ENCODE measurements around the gene HYCC2.
"Not testable (repeated sequence)": the region's sequence is repeated elsewhere in the genome, so short reads cannot be mapped to it uniquely, and the experiment has no call there.

HYCC2 gene

DNA sequence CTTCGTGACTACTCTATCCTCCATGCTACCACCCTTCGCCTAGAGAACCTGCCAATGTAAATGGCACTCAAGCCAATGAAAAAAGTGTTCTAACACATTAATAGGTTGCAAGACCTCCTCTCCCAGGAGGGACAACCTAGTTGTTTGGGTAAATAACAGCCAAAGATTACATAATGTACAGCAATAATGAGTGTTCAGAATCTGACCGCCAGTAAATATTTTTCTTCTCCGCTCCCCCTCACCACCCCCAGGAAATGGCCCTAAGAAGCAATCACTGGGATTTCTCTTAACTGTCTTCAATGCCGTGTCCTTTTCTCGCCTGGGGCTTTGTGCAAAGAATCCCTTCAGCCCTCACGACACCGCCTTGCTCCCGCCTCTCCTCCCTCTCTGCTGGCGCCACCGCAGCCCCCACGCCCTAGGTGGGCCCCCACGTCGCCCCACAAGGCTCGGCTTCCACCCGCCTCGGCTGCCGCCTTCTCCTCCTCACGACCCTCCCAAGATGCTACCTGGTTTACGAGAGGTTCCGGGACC lies 458 bp downstream of the HYCC2 start:
- DNase-seq, result no peak

DNA sequence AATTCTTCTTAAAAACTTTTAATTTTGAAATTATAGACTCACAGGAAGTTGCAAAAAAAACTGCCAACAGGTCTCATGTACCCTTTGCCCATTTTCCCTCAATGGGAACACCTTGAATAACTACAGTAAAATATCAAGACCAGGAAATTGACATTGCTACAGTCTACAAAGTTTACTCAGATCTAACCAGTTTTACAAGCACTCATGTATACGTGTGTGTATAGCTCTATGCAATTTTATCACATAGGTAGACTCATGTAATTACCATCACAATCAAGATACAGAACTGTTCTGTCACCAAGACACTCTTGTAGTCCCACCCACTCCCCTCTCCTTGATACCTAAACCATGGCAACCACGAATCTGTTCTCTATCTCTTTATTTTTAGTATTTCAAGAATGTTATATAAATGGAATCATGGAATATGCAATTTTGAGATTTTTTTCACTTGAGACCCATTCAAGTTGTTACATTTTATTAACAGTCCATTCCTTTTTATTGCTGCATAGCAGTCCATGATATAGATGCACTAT lies 6.6 kb downstream of the HYCC2 start:
- no peak for DNase-seq

DNA sequence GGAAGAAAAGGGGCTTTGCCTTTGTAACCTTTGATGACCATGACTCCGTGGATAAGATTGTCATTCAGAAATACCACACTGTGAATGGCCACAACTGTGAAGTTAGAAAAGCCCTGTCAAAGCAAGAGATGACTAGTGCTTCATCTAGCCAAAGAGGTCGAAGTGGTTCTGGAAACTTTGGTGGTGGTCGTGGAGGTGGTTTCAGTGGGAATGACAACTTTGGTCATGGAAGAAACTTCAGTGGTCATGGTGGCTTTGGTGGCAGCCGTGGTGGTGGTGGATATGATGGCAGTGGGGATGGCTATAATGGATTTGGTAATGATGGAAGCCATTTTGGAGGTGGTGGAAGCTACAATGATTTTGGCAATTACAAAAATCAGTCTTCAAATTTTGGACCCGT lies 8.0 kb downstream of the HYCC2 start:
- not testable (repeated sequence) for DNase-seq

DNA sequence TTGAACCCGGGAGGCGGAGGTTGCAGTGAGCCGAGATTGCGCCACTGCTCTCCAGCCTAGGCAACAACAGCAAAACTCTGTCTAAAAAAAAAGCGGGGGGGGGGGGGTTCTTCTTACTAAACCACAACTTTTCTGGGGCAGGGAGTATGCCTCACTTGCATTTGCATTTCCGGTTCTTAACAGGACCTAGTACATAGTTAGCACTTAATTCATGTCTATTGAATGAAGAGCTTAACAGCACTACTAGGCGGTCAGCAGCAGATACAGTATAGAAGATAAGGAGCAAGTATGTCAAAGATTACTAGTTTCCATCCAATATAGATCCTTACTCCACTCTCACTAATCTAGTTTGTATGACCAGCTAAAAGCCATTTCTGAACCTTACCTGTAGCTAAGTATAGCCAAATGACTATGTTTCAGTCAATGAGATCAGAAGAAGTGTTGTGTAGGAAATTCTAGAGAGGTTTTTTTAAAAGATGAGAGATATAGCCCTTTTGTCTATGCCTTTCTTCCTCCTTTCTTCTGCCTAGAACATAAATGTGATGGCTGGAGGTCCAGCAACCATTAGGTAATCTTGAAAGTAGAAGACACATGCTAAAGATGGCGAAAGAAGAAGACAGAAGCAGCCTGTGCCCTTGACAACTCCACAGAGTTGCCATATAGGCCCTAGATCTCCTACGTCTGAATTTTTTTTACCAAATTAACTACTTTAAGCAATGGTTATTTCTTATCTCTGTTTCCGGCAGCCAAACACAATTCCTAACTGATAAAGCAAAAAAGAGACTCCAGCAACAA lies 11.3 kb downstream of the HYCC2 start:
- no peak for DNase-seq

DNA sequence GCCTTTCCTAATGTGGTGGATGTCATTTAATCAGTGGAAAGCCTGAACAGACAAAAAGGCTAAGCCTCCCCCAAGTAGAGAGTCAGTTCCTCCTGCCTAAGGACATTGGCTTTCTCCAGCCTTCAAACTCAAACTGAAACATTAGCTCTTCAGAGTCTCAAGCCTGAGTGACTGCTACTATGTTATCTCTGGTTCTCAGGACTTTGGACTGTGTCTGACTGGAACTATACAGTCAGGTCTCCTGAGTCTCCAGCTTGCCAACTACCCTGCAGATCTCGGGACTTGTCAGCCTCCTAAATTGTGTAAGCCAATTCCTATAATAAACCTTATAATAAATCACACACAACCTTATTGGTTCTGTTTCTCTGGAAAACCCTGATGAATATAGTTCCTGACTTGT lies 12.6 kb downstream of the HYCC2 start:
- DNase-seq, result no peak

DNA sequence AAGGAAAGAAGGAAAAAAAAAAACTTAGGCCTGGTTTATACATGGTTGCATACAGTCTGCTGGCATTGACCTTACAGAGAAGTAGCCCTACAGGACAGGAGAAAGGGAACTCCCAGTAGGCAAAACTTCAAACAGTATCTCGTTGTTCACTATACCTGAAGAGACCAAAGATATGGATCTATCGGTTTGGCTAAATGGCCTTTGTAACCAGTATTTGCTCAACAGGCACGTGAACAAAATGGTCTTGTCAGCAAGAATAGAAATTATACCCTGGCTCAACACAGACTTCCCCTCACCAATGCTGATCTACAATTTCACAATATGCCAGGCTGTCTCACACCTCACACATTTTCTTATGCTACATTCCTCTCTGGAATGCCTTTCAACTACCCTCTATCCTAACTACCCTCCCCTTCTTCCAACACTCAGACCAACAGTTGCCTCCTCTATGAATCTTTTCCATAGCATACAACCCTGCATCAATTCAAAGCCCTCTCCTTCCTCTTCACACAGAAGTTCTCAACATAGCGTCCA lies 13.7 kb downstream of the HYCC2 start:
- no peak for DNase-seq

DNA sequence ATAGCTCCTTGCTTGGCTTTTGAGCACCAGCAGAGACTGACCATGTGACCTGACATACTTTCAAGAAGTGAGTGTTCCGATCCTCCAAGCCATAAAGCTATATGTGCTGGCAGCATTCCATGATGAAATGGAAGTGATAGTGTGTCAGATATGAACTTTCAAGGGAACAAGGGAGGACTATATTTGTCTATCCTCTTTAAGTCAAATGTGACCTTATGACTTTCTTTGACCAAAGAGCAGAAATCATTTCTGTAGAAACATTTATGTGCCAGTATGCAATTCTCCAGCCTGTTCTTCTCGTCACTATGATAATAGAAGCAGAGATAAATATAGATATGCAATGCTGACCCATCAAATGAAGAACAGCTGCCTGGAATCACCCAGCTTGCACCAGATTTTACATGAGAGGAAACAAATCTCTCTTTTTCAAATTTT lies 14.4 kb downstream of the HYCC2 start:
- no peak for DNase-seq

DNA sequence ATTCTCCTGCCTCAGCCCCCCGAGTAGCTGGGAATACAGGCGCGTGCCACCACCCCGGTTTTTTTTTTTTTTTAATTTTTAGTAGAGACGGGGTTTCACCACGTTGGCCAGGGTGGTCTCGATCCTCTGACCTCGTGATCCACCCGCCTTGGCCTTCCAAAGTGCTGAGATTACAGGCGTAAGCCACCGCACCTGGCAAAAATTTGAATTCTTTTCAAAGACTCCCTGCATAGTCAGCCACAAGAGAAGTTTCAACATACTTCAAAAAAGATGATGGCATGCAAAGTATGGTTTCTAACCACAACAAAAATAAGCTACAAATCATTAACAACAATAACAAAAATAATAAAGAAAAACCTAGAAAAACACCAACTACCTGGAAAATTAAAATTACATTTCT lies 22.0 kb downstream of the HYCC2 start:
- no peak for DNase-seq

DNA sequence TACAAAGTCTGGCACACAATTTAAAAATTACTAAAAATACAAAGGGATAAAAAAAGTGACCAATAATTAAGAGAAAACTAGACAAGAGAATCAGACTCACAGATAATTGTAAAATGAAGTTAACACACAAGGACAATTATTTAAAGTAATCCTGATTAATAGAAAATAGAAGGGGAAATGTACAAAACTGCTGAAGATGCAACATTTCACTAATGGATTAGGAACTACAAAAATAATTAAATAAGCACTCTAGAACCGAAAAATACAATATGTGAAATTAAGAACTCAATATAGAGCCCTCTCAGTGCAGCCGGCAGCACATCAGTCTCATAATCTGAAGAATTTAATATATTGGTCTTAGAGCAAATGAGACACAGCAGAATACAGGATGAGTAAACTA lies 24.6 kb downstream of the HYCC2 start:
- no peak for DNase-seq

DNA sequence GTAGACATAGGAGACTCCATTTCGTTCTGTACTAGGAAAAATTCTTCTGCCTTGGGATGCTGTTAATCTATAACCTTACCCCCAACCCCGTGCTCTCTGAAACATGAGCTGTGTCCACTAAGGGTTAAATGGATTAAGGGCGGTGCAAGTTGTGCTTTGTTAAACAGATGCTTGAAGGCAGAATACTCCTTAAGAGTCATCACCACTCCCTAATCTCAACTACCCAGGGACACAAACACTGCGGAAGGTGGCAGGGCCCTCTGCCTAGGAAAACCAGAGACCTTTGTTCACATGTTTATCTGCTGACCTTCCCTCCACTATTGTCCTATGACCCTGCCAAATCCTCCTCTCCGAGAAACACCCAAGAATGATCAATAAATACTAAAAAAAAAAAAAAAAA lies 28.4 kb downstream of the HYCC2 start:
- not testable (repeated sequence) for DNase-seq

DNA sequence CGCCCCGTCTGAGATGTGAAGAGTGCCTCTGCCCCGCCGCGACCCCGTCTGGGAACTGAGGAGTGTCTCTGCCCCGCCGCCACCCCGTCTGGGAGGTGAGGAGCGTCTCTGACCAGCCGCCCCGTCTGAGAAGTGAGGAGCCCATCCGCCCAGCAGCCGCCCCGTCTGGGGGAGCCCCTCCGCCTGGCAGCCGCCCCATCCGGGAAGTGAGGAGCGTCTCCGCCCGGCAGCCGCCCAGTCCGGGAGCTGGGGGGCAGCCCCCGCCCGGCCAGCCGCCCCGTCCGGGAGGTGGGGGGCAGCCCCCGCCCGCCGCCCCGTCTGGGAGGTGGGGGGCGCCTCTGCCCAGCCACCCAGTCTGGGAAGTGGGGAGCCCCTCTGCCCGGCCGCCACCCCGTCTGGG lies 29.0 kb downstream of the HYCC2 start:
- not testable (repeated sequence) for DNase-seq

DNA sequence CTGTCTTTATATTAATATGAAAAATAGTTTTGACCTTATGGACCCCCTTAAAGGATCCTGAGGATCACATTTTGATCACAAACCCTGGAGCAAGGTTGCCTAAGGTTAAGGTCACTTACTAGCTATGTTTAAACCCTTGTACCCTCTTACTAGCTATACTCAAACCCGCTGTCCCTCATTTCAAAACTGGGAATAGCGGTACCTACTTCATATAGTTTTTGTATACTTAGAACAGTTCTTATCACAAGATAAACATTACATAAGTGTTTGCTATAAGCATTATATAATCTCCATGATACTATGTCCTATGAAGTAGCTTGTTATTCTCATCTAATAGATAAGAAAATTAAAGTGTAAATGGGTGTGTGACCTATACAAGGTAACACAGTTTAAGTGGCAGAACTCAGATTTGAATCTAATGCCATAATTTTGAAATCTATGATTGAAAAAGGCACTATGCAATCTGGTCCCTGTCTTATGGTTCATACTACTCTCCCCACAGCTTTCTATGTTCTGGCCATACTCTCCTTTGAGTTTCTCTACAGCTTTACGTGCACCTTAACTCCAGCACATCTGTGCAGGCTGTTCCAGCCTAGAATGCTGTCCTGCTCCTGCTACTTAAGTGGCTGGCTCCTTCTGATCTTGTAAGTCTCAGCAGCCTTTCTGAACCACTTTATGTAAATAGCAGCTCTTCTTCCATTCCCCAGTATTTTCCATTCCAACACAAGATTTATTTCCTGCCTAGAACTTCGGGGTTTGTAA lies 30.4 kb downstream of the HYCC2 start:
- no peak for DNase-seq

DNA sequence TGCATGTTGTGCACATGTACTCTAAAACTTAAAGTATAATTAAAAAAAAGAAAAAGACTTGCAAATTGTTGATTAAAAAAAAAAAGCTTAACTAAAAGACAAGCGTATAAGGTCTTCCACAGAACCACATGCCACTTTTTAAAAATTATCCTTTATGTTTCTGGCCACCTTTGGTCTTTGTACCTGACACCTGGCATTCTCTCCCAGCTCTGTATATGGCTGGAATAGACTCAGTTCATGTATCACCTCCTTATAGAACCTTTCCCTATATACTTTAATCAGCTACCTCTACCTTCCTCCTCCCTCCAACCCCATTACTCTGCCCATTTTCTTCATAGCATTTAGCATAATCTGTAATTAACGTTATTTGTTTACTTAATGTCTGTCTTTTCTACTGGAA lies 32.6 kb downstream of the HYCC2 start:
- DNase-seq, result no peak

DNA sequence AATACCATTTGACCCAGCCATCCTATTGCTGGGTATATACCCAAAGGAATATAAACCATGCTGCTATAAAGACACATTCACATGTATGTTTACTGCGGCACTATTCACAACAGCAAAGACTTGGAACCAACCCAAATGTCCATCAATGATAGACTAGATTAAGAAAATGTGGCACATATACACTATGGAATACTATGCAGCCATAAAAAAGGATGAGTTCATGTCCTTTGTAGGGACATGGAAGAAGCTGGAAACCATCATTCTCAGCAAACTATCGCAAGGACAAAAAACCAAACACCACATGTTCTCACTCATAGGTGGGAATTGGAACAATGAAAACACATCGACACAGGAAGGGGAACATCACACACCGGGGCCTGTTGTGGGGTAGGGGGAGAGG lies 33.1 kb downstream of the HYCC2 start:
- DNase-seq, result not testable (repeated sequence)

DNA sequence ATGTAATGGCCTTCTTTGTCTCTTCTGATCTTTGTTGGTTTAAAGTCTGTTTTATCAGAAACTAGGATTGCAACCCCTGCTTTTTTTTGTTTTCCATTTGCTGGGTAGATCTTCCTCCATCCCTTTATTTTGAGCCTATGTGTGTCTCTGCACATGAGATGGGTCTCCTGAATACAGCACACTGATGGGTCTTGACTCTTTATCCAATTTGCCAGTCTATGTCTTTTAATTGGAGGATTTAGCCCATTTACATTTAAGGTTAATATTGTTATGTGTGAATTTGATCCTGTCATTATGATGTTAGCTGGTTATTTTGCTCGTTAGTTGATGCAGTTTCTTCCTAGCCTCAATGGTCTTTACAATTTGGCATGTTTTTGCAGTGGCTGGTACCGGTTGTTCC lies 37.1 kb downstream of the HYCC2 start:
- not testable (repeated sequence) for DNase-seq

DNA sequence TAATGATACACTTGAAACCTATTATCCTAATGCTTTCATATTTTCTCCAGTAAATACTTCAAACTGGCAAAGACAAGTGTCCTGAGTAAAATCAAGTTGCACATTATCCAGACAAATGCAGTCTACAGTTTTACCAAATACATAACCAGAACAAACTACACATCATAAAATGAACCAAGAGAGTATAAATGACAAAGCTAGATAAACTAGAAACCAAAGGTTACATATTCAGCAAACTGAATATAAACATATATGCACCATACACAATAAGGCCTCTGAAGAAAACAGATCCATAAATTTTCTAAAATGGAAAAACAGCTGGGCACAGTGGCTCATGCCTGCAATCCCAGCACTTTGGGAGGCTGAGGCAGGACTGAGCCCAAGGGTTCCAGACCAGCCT lies 47.0 kb downstream of the HYCC2 start:
- DNase-seq, result no peak

DNA sequence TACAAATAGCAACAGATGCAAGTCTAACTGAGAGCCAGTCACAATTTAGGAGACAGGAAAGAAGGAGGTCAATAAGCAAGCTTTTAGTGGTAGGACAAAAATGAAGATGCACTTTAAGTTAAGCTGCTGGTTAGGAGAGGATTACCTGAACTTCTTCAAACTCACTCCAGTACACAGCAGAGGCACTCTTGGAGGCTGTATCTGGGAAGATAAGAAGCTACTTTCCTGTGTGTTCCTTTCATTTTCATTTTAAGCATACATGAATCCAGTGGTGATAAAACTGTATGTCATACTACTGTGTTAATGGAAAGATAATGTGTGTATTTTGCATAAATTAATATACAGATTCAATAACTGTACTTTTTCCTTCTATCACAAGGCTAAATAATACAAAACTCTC lies 49.6 kb downstream of the HYCC2 start:
- DNase-seq, result no peak

Measured in activated gamma-delta T cell treated with Interleukin-2 at 50 U/mL for 16 hours (primary cell).